Tibial nerve (tissue), 4 donors: ENCODE measurements around the gene ARFGAP2. TPM values are rescaled to one million over a fixed set of nuclear protein-coding genes. Genes with fewer than 3 reads are reported as not detected.
A peak's percentile ranks its signal among the peaks of the same experiment; 100 is the strongest.
"Not testable (repeated sequence)": the region's sequence is repeated elsewhere in the genome, so short reads cannot be mapped to it uniquely, and the experiment has no call there.

Experiments
- DNase-seq, 2 donors: peaks; one replicate each; pipeline ENCODE4 v3.0.0-alpha.2; 2019; ENCODE audit warnings: low spot score in 2 of 2
- H3K27ac ChIP-seq, 4 donors: fragments of 200-600 bp; sonication (generic) in 3 of 4; one replicate each; pipeline ENCODE4 v1.5.1; 2017 to 2019; ENCODE audit warnings: mild to moderate bottlenecking in 1 of 4
- H3K27me3 ChIP-seq, 2 donors: fragments of 200-600 bp; sonication (generic) in 1 of 2; one replicate each; pipeline versions ENCODE4 v1.5.1 to v1.6.0; 2017 to 2019
- H3K36me3 ChIP-seq, 3 donors: fragments of 200-600 bp; sonication (generic); one replicate each; pipeline ENCODE4 v1.5.1; 2018 to 2019
- H3K4me1 ChIP-seq, 4 donors: fragments of 200-600 bp; sonication (generic) in 3 of 4; one replicate each; pipeline ENCODE4 v1.5.1; 2017 to 2019
- H3K4me3 ChIP-seq, 4 donors: fragments of 200-600 bp; sonication (generic) in 3 of 4; one replicate each; pipeline ENCODE4 v1.5.1; 2017 to 2019; ENCODE audit warnings: mild to moderate bottlenecking in 1 of 4, moderate library complexity in 1 of 4
- H3K9me3 ChIP-seq, 4 donors: fragments of 200-600 bp; sonication (generic) in 3 of 4; one replicate each; pipeline ENCODE4 v1.5.1; 2017 to 2019
- EP300 ChIP-seq, 2 donors: sonication (generic); formaldehyde crosslinking; IDR thresholded peaks; one replicate each; pipeline ENCODE4 v1.6.1; 2017; ENCODE audit warnings: antibody characterized with exemption in 2 of 2, mild to moderate bottlenecking in 1 of 2
- POLR2A ChIP-seq, 2 donors: fragments of 450-650 bp; IDR thresholded peaks; one replicate each; pipeline ENCODE4 v1.6.1; 2017; ENCODE audit warnings: antibody characterized with exemption in 2 of 2, mild to moderate bottlenecking in 2 of 2, moderate library complexity in 2 of 2
- WGBS, 2 donors: methylation state at CpG; one replicate each; pipeline ENCODE4 v1.1.5; 2018; 5-methylcytosine and 5-hydroxymethylcytosine counted together
- total RNA-seq, 4 donors: library from RNA; depleted of rRNA; stranded (reverse); fragments of >200 nt; gene quantifications; one replicate each; pipeline ENCODE4 v1.1.0, GENCODE V29; 2016
- TF ChIP-seq, protein P1 (sequence below), 5 experiments: fragments of 200-600 bp in 3 of 5; fragments of 450-650 bp in 2 of 5; sonication (generic) in 3 of 5; IDR thresholded peaks; one replicate each; pipeline ENCODE4 v1.5.1; 2016 to 2019; ENCODE audit warnings: antibody characterized with exemption in 5 of 5, mild to moderate bottlenecking in 3 of 5, moderate library complexity in 2 of 5

The ARFGAP2 gene
- total RNA-seq, 4 donors from 2014 or later = 164 to 209 (median 176) TPM

GRCh38 chr11:47192111-47192510, 15.4 kb upstream of the ARFGAP2 start:
- no peak overlapping the region for H3K27ac ChIP-seq
- no peak for TF ChIP-seq POLR2A (IDR thresholded peaks at IDR 0.05)
- no peak for TF ChIP-seq EP300 (IDR thresholded peaks at IDR 0.05)
- TF ChIP-seq, protein P1, sequence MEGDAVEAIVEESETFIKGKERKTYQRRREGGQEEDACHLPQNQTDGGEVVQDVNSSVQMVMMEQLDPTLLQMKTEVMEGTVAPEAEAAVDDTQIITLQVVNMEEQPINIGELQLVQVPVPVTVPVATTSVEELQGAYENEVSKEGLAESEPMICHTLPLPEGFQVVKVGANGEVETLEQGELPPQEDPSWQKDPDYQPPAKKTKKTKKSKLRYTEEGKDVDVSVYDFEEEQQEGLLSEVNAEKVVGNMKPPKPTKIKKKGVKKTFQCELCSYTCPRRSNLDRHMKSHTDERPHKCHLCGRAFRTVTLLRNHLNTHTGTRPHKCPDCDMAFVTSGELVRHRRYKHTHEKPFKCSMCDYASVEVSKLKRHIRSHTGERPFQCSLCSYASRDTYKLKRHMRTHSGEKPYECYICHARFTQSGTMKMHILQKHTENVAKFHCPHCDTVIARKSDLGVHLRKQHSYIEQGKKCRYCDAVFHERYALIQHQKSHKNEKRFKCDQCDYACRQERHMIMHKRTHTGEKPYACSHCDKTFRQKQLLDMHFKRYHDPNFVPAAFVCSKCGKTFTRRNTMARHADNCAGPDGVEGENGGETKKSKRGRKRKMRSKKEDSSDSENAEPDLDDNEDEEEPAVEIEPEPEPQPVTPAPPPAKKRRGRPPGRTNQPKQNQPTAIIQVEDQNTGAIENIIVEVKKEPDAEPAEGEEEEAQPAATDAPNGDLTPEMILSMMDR (IDR thresholded peaks at IDR 0.05) = no peak
- 81 to 82% methylated on average over 4 of the region's 4 CpGs for WGBS, 2 donors
- DNase-seq = no peak
- no peak overlapping the region for H3K4me3 ChIP-seq
- H3K4me1 ChIP-seq = peaks cover 0 to 22% (median 4%) of the 10 kb centered on the region in 4 donors
- no peaks in the 10 kb centered on the region for H3K9me3 ChIP-seq
- no peaks in the 10 kb centered on the region for H3K36me3 ChIP-seq
- no peaks in the 10 kb centered on the region for H3K27me3 ChIP-seq

GRCh38 chr11:47191137-47191536, 14.5 kb upstream of the ARFGAP2 start:
- peaks cover 0 to 29% (median 11%) of the 10 kb centered on the region in 4 donors for H3K4me1 ChIP-seq
- H3K27me3 ChIP-seq, H3K27ac ChIP-seq, DNase-seq, H3K9me3 ChIP-seq, H3K36me3 ChIP-seq, H3K4me3 ChIP-seq: not testable (repeated sequence)
- WGBS, 2 donors = 83% methylated on average over 10 of the region's 10 CpGs

- Histone ChIP-seq H3K27me3 (no peaks in the 10 kb centered on the region), H3K4me3 (no peak overlapping the region), H3K27ac (peak overlapping the region; percentile 26 to 93 (median 66)), H3K9me3 (no peaks in the 10 kb centered on the region), H3K36me3 (no peaks in the 10 kb centered on the region), H3K4me1 (peaks cover 0 to 42% (median 24%) of the 10 kb centered on the region in 4 donors)
- 68 to 74% methylated on average over 11 of the region's 11 CpGs for WGBS, 2 donors
- DNase-seq = no peak
- TF ChIP-seq EP300 (IDR thresholded peaks at IDR 0.05) (peak; percentile 58 to 60), POLR2A (IDR thresholded peaks at IDR 0.05) (no peak)
These were observed 12.6 kb upstream of the ARFGAP2 start for GRCh38 chr11:47189100-47189834.

GRCh38 chr11:47188259-47188658, 11.6 kb upstream of the ARFGAP2 start:
- TF ChIP-seq EP300 (IDR thresholded peaks at IDR 0.05) = no peak
- no peak for TF ChIP-seq POLR2A (IDR thresholded peaks at IDR 0.05)
- TF ChIP-seq, protein P1 (IDR thresholded peaks at IDR 0.05) = no peak
- DNase-seq = no peak
- Histone ChIP-seq H3K27me3 (no peaks in the 10 kb centered on the region), H3K27ac (peak overlapping the region; percentile 86 to 93 (median 88)), H3K4me3 (no peak overlapping the region), H3K4me1 (peaks cover 0 to 49% (median 30%) of the 10 kb centered on the region in 4 donors), H3K36me3 (peaks cover 0 to 4% (median 0%) of the 10 kb centered on the region in 3 donors), H3K9me3 (no peaks in the 10 kb centered on the region)
- WGBS, 2 donors = 83 to 86% methylated on average over 1 of the region's 1 CpG

GRCh38 chr11:47187723-47188122, 11.0 kb upstream of the ARFGAP2 start:
- Histone ChIP-seq H3K27ac (peak overlapping the region; percentile 86 to 93 (median 88)), H3K9me3 (no peaks in the 10 kb centered on the region), H3K4me3 (peak overlapping the region in 3 of 4 donors; percentile 76 to 84 (median 80)), H3K4me1 (peaks cover 0 to 54% (median 30%) of the 10 kb centered on the region in 4 donors), H3K27me3 (no peaks in the 10 kb centered on the region), H3K36me3 (peaks cover 0 to 7% (median 0%) of the 10 kb centered on the region in 3 donors)
- DNase-seq = no peak
- TF ChIP-seq, protein P1 (IDR thresholded peaks at IDR 0.05) = no peak
- WGBS, 2 donors = 31 to 39% methylated on average over 5 of the region's 5 CpGs
